GM12878 (cell line): Measurements from ENCODE around the gene FJX1. TPM values are rescaled to one million over a fixed set of nuclear protein-coding genes. Genes with fewer than 3 reads are reported as not detected.

ENCODE experiments used
- BHLHE40 ChIP-seq, 2 experiments: fragments of 450-650 bp in 1 of 2; IDR thresholded peaks; 2 replicates each; pipeline ENCODE4 v1.6.1; 2011 to 2017; ENCODE audit warnings: low read depth in 2 of 2, borderline replicate concordance in 1 of 2, improper control_type of control experiment in 1 of 2, low read length in 1 of 2, mild to moderate bottlenecking in 1 of 2
- CBFB ChIP-seq: IDR thresholded peaks from 2 replicates; pipeline ENCODE4 v1.6.1; 2016; ENCODE audit warnings: antibody characterized with exemption, low read depth
- CBX3 ChIP-seq: fragments of 200-600 bp; sonication (generic); IDR thresholded peaks from 2 replicates; pipeline ENCODE4 v1.6.1; 2016; ENCODE audit warnings: low read depth, borderline replicate concordance
- CHD2 ChIP-seq: IDR thresholded peaks from 2 replicates; pipeline ENCODE4 v1.6.1; 2011; ENCODE audit warnings: low read depth, low read length, improper control_type of control experiment, borderline replicate concordance
- CREM ChIP-seq: IDR thresholded peaks from 2 replicates; pipeline ENCODE4 v1.6.1; 2014; ENCODE audit warnings: antibody characterized with exemption, low read depth
- E4F1 ChIP-seq: fragments of 450-650 bp; IDR thresholded peaks from 2 replicates; pipeline ENCODE4 v1.6.1; 2018; ENCODE audit warnings: borderline replicate concordance, mild to moderate bottlenecking; ENCODE audit not compliant: partially characterized antibody
- GABPA ChIP-seq: IDR thresholded peaks from 2 replicates; pipeline ENCODE4 v1.6.1; 2014; ENCODE audit warnings: antibody characterized with exemption, low read depth, mild to moderate bottlenecking, inconsistent platforms
- HCFC1 ChIP-seq: fragments of 150-350 bp; IDR thresholded peaks from 2 replicates; pipeline ENCODE4 v1.6.1; 2014; ENCODE audit warnings: low read length
- HSF1 ChIP-seq: fragments of 150-350 bp; IDR thresholded peaks from 2 replicates; pipeline ENCODE4 v1.6.1; 2014; ENCODE audit warnings: mild to moderate bottlenecking, low read depth, low read length
- JUND ChIP-seq: IDR thresholded peaks from 2 replicates; pipeline ENCODE4 v1.6.1; 2012; ENCODE audit warnings: low read depth, mild to moderate bottlenecking, low read length, improper control_type of control experiment, moderate library complexity
- KAT2A ChIP-seq: conservative IDR thresholded peaks from 2 replicates; pipeline ENCODE4 v1.6.1; 2011; ENCODE audit warnings: low read depth, low read length; ENCODE audit not compliant: control insufficient read depth
- MLLT1 ChIP-seq: fragments of 450-650 bp; IDR thresholded peaks from 2 replicates; pipeline ENCODE4 v1.6.1; 2016; ENCODE audit warnings: mild to moderate bottlenecking
- NFYA ChIP-seq: IDR thresholded peaks from 2 replicates; pipeline ENCODE4 v1.6.1; 2011; ENCODE audit warnings: low read depth, mild to moderate bottlenecking, low read length, improper control_type of control experiment, borderline replicate concordance
- NKRF ChIP-seq: fragments of 450-650 bp; conservative IDR thresholded peaks from 2 replicates; pipeline ENCODE4 v1.6.1; 2017; ENCODE audit warnings: mild to moderate bottlenecking, moderate library complexity
- SIN3A ChIP-seq: IDR thresholded peaks from 2 replicates; pipeline ENCODE4 v1.6.1; 2012; ENCODE audit warnings: low read depth, low read length, improper control_type of control experiment
- SMARCA5 ChIP-seq: fragments of 450-650 bp; IDR thresholded peaks from 2 replicates; pipeline ENCODE4 v1.6.1; 2017; ENCODE audit warnings: mild to moderate bottlenecking
- SRF ChIP-seq, 2 experiments: IDR thresholded peaks; 2 replicates each; pipeline ENCODE4 v1.6.1; 2011; ENCODE audit warnings: low read depth in 2 of 2, low read length in 2 of 2, mild to moderate bottlenecking in 1 of 2, moderate library complexity in 1 of 2
- ZBTB11 ChIP-seq: fragments of 450-650 bp; formaldehyde crosslinking; IDR thresholded peaks from 2 replicates; pipeline ENCODE4 v1.5.0; 2022; ENCODE audit warnings: mild to moderate bottlenecking, missing genetic modification characterization
- polyA plus RNA-seq, 11 experiments: library from polyadenylated mRNA; depleted of rRNA in 4 of 11; unstranded in 6 of 11; stranded (reverse) in 5 of 11; fragments of >200 nt; fragmentation: Nextera tagmentation in 4 of 11; fragmentation: Illumina TruSeq in 1 of 11; extraction: Ambion mirVana in 4 of 11; extraction: Trizol in 1 of 11; gene quantifications; 1 replicate in 1 of 11; 2 replicates in 10 of 11; pipeline versions ENCODE4 v1.2.1 to v1.2.3, GENCODE V29; 2011 to 2016; ENCODE audit warnings: inconsistent platforms in 2 of 11, missing spikeins in 2 of 11, low read depth in 1 of 11
- total RNA-seq, 4 experiments: library from RNA; depleted of rRNA in 3 of 4; stranded (reverse); fragments of >200 nt in 3 of 4; fragmentation: Illumina TruSeq in 1 of 4; extraction: Trizol in 1 of 4; gene quantifications; 2 replicates each; pipeline versions ENCODE4 v1.2.1 to v1.2.3, GENCODE V29; 2013 to 2021

The FJX1 gene
- total and polyA plus RNA-seq, 10 of the 15 experiments (the other 5 are each of a cell fraction or from before 2014, with no cell fraction given) = 1.7 to 26.1 (median 10.0) TPM

GRCh38 chr11:35662649-35663407 lies 44.6 kb downstream of the FJX1 start, which contains the start of gene TRIM44 (continued):
- TF ChIP-seq SRF (IDR thresholded peaks at IDR 0.05; ENCODE audit: low read depth in 2 of 2, low read length in 2 of 2) (peak; percentile 2 to 41; a peak in 1 of 4 replicates), JUND (no peak), SIN3A (0 out of 2 replicates have a peak, but pooled peaks have one; percentile 12), BHLHE40 (IDR thresholded peaks at IDR 0.05; ENCODE audit: borderline replicate concordance in 1 of 2, low read depth in 2 of 2, low read length in 1 of 2) (peak; percentile 95 to 98), CHD2 (peak; percentile 34; the same call in 1 of the 2 replicates), MLLT1 (peak; percentile 96), HSF1 (no peak), NKRF (peak; percentile 79), SMARCA5 (0 out of 2 replicates have a peak, but pooled peaks have one; percentile 50), KAT2A (no peak), CBX3 (no peak), E4F1 (no peak), ZBTB11 (CRISPR knock-in tag) (no peak), GABPA (peak; percentile 89), NFYA (no peak), CBFB (no peak), HCFC1 (0 out of 2 replicates have a peak, but pooled peaks have one; percentile 45), CREM (peak; percentile 64)
